Measurements from ENCODE around the gene ANGPTL2.

The ANGPTL2 gene

DNA sequence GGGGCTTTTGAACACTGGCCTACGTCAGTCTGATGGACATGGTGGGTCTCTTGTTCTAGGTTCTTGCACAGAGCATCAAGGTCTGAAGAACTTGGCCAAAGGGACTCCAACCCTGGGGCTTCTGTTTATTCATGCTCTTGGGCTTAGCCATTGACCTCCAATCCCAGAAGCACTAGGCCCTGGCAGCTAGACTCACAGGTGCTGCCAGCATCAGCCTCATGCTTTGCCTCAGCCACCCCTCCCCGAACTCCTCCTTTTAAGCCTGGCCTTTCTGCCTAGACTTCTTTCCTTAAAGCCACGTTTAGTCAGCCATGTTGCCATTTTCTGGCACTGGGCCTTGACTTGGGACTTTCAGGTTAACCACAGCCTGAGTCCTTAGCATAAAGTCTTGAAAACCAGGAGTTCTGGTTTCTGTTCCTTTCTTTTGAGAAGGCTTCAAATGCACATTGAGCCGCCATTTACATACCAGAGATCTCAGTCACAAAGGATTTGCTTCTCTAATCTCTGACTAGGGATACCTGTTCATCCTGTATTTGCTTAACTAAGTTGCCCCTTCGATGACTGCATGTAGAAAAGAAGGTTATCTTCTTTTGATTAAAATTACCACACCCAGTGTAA, 54.7 kb downstream of the ANGPTL2 start:
- TF ChIP-seq, protein P1, sequence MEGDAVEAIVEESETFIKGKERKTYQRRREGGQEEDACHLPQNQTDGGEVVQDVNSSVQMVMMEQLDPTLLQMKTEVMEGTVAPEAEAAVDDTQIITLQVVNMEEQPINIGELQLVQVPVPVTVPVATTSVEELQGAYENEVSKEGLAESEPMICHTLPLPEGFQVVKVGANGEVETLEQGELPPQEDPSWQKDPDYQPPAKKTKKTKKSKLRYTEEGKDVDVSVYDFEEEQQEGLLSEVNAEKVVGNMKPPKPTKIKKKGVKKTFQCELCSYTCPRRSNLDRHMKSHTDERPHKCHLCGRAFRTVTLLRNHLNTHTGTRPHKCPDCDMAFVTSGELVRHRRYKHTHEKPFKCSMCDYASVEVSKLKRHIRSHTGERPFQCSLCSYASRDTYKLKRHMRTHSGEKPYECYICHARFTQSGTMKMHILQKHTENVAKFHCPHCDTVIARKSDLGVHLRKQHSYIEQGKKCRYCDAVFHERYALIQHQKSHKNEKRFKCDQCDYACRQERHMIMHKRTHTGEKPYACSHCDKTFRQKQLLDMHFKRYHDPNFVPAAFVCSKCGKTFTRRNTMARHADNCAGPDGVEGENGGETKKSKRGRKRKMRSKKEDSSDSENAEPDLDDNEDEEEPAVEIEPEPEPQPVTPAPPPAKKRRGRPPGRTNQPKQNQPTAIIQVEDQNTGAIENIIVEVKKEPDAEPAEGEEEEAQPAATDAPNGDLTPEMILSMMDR (IDR thresholded peaks at IDR 0.05; ENCODE audit: low read depth, low read length) = no peak
- no peak for DNase-seq (ENCODE audit: extremely low read depth, low read depth)

DNA sequence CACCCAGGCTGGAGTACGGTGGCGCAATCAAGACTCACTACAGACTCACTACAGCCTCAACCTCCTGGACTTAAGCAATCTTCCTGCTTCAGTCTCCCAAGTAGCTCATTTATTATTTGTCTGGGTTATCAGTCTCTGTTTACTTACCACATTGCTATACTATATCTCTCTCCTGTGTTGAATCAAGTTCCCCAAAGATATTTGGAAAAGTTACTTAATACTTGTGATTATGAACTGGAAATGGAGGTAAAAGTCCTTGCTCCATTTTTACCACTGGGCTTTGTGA, 55.6 kb downstream of the ANGPTL2 start:
- DNase-seq (ENCODE audit: extremely low read depth, low read depth) = no peak
- TF ChIP-seq, protein P1 (IDR thresholded peaks at IDR 0.05; ENCODE audit: low read depth, low read length) = no peak

DNA sequence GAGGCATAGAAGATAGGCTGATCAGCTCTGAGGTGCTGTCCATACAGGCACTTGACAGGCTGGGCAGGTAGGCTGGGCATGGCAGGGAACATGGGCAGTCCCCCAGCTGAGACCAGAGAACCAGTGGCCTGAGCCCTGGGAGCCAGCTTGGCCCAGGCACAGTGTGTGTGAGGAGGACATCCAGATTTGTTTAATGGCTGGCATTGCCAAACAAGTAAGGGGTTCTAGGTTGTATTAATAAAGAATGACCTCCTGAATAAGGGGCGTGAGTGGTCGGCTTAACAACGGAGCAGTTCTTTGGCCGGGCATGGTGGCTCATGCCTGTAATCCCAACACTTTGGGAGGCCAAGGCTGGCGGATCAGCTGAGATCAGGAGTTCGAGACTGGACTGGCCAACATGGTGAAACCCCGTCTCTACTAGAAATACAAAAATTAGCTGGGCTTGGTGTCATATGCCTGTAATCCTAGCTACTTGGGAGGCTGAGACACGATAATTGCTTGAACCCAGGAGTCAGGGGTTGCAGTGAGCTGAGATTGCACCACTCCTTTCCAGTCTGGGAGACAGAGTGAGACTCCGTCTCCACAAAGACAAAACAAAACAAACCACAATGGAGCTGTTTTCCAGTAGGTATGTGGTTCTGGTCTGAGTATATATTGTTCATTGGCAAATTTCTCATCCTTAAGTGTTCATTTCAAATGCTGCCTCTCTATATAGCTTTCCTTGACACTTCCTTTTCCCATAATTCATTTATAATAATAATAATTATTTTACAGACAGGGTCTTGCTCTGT, 56.2 kb downstream of the ANGPTL2 start:
- TF ChIP-seq, protein P1 (IDR thresholded peaks at IDR 0.05; ENCODE audit: low read depth, low read length) = no peak
- DNase-seq (ENCODE audit: extremely low read depth, low read depth) = no peak

- no peak for DNase-seq (ENCODE audit: extremely low read depth, low read depth)
- TF ChIP-seq, protein P1 (IDR thresholded peaks at IDR 0.05; ENCODE audit: low read depth, low read length) = no peak
These were observed 56.8 kb downstream of the ANGPTL2 start for GRCh38 chr9:127065592-127065991.

GRCh38 chr9:127064335-127064734, 58.1 kb downstream of the ANGPTL2 start:
- TF ChIP-seq, protein P1 (IDR thresholded peaks at IDR 0.05; ENCODE audit: low read depth, low read length) = no peak
- no peak for DNase-seq (ENCODE audit: extremely low read depth, low read depth)

GRCh38 chr9:127061411-127061810, 61.0 kb downstream of the ANGPTL2 start:
- DNase-seq (ENCODE audit: extremely low read depth, low read depth) = no peak
- TF ChIP-seq, protein P1 (IDR thresholded peaks at IDR 0.05; ENCODE audit: low read depth, low read length) = no peak

DNA sequence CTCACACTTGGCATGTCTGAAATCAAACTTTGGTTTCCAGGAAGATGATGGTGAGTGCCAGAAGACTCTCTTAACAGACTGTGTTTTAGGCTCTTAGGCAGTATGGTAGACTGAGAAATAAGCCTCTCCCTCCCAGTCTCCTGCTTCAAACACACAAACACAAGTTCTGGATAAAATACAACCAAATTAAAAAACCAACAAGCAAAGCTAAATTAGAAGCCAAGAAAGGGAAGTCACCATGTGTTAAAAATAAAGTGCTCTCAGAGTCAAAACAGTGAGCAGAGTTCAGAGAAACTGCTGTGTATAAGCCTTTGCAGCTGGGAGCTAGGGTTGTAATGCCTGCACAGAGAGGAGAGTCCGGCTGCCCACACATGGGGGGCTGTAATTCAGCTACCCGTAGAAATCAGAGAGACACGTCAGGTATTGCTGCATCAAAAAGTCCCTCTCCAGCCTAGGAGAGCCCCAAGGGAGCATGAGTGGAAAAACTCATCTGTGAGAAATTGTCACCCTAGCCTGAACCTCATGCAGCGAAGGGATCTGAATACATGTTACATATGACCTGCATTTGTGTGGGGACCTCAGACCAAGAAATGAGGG, 62.6 kb downstream of the ANGPTL2 start:
- TF ChIP-seq, protein P1 (IDR thresholded peaks at IDR 0.05; ENCODE audit: low read depth, low read length) = no peak
- DNase-seq (ENCODE audit: extremely low read depth, low read depth) = no peak

Data from AG09319 (cell line).